ENCODE measurements around the gene USP27X. TPM values are rescaled to one million over a fixed set of nuclear protein-coding genes. Genes with fewer than 3 reads are reported as not detected.

Gene USP27X
- total and polyA plus RNA-seq, 2 of the 8 experiments (the other 6 are each of a cell fraction or from before 2014, with no cell fraction given) = 3.8 to 4.7 TPM

GRCh38 chrX:49912086-49912485, 32.8 kb downstream of the USP27X start (continued):
- TF ChIP-seq CHD7 (IDR thresholded peaks at IDR 0.05; ENCODE audit: insufficient replicate concordance, low read length) (no peak), JUND (IDR thresholded peaks at IDR 0.05; ENCODE audit: low read length) (no peak), CBX5 (IDR thresholded peaks at IDR 0.05; ENCODE audit: low read depth, low read length) (no peak), KDM1A (IDR thresholded peaks at IDR 0.05; ENCODE audit: borderline replicate concordance, low read length) (no peak)
